Measurements from ENCODE around the gene ZNF792. TPM values are rescaled to one million over a fixed set of nuclear protein-coding genes. Genes with fewer than 3 reads are reported as not detected.

ZNF792 gene
- total and polyA plus RNA-seq, 2 of the 4 experiments (the other 2 are of a cell fraction): 1.5 to 4.8 TPM

- Histone ChIP-seq H3K23ac (ENCODE audit: low read depth, low read length) (no peak overlapping the region), H3K27me3 (ENCODE audit: control insufficient read depth, insufficient read depth, low read length) (peaks cover 8% of the 10 kb centered on the region), H2BK120ac (ENCODE audit: low read depth, low read length) (no peak overlapping the region), H3K14ac (replicated peaks; ENCODE audit: low read depth, low read length) (no peak overlapping the region), H2AK5ac (ENCODE audit: low read depth, low read length) (no peak overlapping the region), H3K27ac (ENCODE audit: insufficient read depth, low read length) (no peak overlapping the region), H3K4me1 (ENCODE audit: control insufficient read depth, insufficient read depth, low read length) (no peaks in the 10 kb centered on the region), H2BK5ac (ENCODE audit: low read depth, low read length, poor library complexity, severe bottlenecking) (no peak overlapping the region), H3K36me3 (ENCODE audit: control insufficient read depth, insufficient read depth, low read length) (no peaks in the 10 kb centered on the region), H3K4ac (ENCODE audit: low read depth, low read length) (no peak overlapping the region), H4K20me1 (ENCODE audit: insufficient read depth, low read length) (no peaks in the 10 kb centered on the region), H4K5ac (ENCODE audit: low read depth, low read length) (no peak overlapping the region), H3K79me1 (ENCODE audit: low read depth in 1 of 2, low read length in 2 of 2) (no peaks in the 10 kb centered on the region), H4K8ac (ENCODE audit: low read depth in 2 of 2, low read length in 2 of 2) (no peak overlapping the region), H2AK9ac (replicated peaks; ENCODE audit: low read depth, low read length, poor library complexity) (no peak overlapping the region), H3K9me3 (ENCODE audit: control insufficient read depth, insufficient read depth, low read length) (peaks cover 2% of the 10 kb centered on the region; the same call in 1 of the 2 replicates), H2BK15ac (ENCODE audit: low read depth, low read length) (no peak overlapping the region), H3K18ac (ENCODE audit: low read depth, low read length) (no peak overlapping the region), H3K9ac (ENCODE audit: low read depth, low read length) (no peak overlapping the region), H3K9me1 (ENCODE audit: insufficient read depth, low read length) (no peaks in the 10 kb centered on the region), H2AFZ (replicated peaks; ENCODE audit: low read length, poor library complexity) (no peak overlapping the region), H3K4me3 (ENCODE audit: insufficient read depth, low read depth, low read length) (no peak overlapping the region), H2BK20ac (ENCODE audit: low read depth, low read length) (no peak overlapping the region), H4K91ac (ENCODE audit: insufficient read depth, low read depth, low read length) (no peak overlapping the region), H3K4me2 (ENCODE audit: low read depth, low read length) (no peak overlapping the region), H3K56ac (ENCODE audit: extremely low read depth, insufficient read depth, low read length) (no peak overlapping the region)
- in situ Hi-C loops (cut with MboI; ENCODE audit: low sequenced_read_pairs): no loop called here
- DNase-seq (no peak), ATAC-seq (ENCODE audit: low read depth) (no peak)
- dilution Hi-C loops (cut with HindIII; ENCODE audit: low sequenced_read_pairs, unreplicated experiment): no loop called here
- WGBS, 2 experiments (ENCODE audit: extremely low coverage in 2 of 2, insufficient read length in 1 of 2): no CpG with 5 or more reads among the region's 8 CpGs
- ChIA-PET POLR2A (ENCODE audit: unreplicated experiment) (no interaction called here), CTCF (no interaction called here)
- no TSS peak for BruUV-seq (replicated peaks)
- TF ChIP-seq RAD21 (IDR thresholded peaks at IDR 0.05; ENCODE audit: low read length): no peak
- TF ChIP-seq BHLHE40 (IDR thresholded peaks at IDR 0.05; ENCODE audit: low read depth, low read length): no peak
- no peak for TF ChIP-seq RCOR1 (IDR thresholded peaks at IDR 0.05; ENCODE audit: insufficient replicate concordance, low read length)
- TF ChIP-seq CEBPB (IDR thresholded peaks at IDR 0.05; ENCODE audit: low read depth, low read length): no peak
- TF ChIP-seq, protein P1, sequence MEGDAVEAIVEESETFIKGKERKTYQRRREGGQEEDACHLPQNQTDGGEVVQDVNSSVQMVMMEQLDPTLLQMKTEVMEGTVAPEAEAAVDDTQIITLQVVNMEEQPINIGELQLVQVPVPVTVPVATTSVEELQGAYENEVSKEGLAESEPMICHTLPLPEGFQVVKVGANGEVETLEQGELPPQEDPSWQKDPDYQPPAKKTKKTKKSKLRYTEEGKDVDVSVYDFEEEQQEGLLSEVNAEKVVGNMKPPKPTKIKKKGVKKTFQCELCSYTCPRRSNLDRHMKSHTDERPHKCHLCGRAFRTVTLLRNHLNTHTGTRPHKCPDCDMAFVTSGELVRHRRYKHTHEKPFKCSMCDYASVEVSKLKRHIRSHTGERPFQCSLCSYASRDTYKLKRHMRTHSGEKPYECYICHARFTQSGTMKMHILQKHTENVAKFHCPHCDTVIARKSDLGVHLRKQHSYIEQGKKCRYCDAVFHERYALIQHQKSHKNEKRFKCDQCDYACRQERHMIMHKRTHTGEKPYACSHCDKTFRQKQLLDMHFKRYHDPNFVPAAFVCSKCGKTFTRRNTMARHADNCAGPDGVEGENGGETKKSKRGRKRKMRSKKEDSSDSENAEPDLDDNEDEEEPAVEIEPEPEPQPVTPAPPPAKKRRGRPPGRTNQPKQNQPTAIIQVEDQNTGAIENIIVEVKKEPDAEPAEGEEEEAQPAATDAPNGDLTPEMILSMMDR (conservative IDR thresholded peaks at IDR 0.05; ENCODE audit: low read depth, low read length): no peak
- TF ChIP-seq CHD1 (IDR thresholded peaks at IDR 0.05; ENCODE audit: low read depth, low read length): no peak
- no peak for TF ChIP-seq USF2 (IDR thresholded peaks at IDR 0.05; ENCODE audit: low read depth, low read length)
- TF ChIP-seq SMC3 (IDR thresholded peaks at IDR 0.05; ENCODE audit: low read depth, low read length): no peak
- no peak for TF ChIP-seq NFE2L2 (IDR thresholded peaks at IDR 0.05; ENCODE audit: low read depth, low read length)
- intact Hi-C loops (cut with micrococcal nuclease): no loop called here
Measured at GRCh38 chr19:34991542-34992333, 27.7 kb upstream of the ZNF792 start.

All from IMR-90 (cell line).